Fibroblast of mammary gland (primary cell): ENCODE results near the gene SELENBP1.
"Not testable (repeated sequence)": the region's sequence is repeated elsewhere in the genome, so short reads cannot be mapped to it uniquely, and the experiment has no call there.

ENCODE experiments used
- DNase-seq: peaks from one replicate; pipeline ENCODE4 v3.0.0-alpha.2; 2010; ENCODE audit warnings: low read depth
- H3K4me3 ChIP-seq: 2 replicates; pipeline ENCODE4 v1.5.1; 2011; ENCODE audit warnings: low read depth, mild to moderate bottlenecking, low read length, moderate library complexity; ENCODE audit not compliant: control insufficient read depth
- CTCF ChIP-seq: conservative IDR thresholded peaks from 2 replicates; pipeline ENCODE4 v1.5.1; 2011; ENCODE audit warnings: low read depth, low read length, inconsistent platforms; ENCODE audit not compliant: control insufficient read depth, insufficient read depth

The SELENBP1 gene

GRCh38 chr1:151352021-151352718 lies 20.3 kb downstream of the SELENBP1 start:
- no peak for TF ChIP-seq CTCF
- peak; percentile 53 for DNase-seq
- H3K4me3 ChIP-seq, result no peak overlapping the region

DNA sequence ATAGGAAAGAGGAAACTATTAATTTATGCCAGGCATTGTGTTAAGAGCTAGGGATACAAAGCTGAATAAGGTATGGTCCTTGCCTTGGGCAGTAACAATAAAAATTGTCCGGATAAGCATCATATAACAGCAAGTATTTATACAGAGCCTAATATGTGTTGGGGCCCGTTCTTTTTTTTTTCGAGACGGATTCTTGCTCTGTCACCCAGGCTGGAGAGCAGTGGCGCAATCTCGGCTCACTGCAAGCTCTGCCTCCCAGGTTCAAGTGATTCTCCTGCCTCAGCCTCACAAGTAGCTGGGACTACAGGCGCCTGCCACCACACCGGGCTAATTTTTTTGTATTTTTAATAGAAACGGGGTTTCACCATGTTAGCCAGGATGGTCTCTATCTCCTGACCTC lies 22.2 kb downstream of the SELENBP1 start:
- H3K4me3 ChIP-seq, DNase-seq: not testable (repeated sequence)

DNA sequence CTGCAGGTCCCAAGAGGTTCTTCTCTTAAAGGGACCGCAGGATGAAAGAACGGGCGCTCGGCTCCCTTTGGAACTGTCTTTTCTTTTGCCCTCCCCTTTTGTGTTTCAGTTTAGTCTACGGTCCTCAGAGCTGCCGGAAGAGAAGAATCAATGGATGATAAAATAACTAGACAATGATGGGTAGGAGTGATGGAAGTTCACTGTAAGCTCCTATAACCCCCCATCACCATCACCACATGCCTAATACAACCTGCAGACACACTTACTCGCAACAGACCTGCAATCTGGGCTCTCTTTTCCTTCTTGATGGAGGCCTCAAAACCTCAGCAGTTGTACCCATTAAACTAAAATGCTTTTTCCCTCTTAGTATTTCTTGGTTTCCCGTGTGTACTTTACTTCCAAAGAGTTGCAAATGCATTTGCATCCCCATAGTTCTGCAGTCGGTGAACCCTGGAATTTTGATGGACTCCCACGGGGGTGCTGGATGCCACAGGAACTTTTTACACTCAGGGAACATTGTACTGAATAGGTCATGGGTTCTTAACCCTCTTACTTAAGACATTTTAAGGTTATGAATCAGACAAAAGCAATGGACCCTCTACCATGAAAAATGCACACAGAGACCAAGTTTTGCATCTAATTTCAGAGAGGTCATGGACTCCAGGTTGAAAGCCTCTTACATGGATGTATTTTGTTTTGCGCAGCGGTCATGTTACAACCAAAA lies 24.8 kb downstream of the SELENBP1 start:
- peak overlapping the region; percentile 88 for H3K4me3 ChIP-seq
- peak; percentile 19 for DNase-seq
- no peak for TF ChIP-seq CTCF

GRCh38 chr1:151346769-151347522 lies 25.6 kb downstream of the SELENBP1 start, which contains the start of gene RFX5:
Gene RFX5 (minus strand): TSS chr1:151347252. CDS start chr1:151346320, 932 bp downstream.
- TF ChIP-seq CTCF, result no peak
- DNase-seq, result peak; percentile 96
- H3K4me3 ChIP-seq, result peak within 1 kb of the TSS; percentile 88

- peak overlapping the region; percentile 88 for H3K4me3 ChIP-seq
- no peak for DNase-seq
- no peak for TF ChIP-seq CTCF
Measured at GRCh38 chr1:151346082-151346768, 26.3 kb downstream of the SELENBP1 start.

GRCh38 chr1:151344291-151344690 lies 28.2 kb downstream of the SELENBP1 start:
- TF ChIP-seq CTCF, result no peak
- no peak overlapping the region for H3K4me3 ChIP-seq
- no peak for DNase-seq

DNA sequence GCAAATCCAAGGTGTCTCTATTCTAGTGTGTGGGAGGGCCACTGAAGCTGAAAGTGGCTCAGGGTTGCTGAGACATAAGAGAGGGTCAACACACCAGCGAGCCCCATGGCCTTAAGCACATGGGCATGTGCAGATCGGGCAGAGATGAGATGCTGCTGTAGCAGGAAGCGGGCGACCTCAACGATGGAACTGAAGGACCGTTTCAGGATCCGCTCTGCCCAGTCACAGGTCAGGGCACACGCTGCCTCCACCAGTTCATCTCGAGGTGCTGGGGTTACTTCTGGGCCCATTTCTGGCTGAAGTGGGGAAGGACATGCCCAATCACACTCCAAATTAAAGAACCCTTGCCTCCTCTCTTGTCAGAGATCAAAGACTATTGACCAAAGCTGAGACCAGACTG lies 28.9 kb downstream of the SELENBP1 start:
- TF ChIP-seq CTCF, result no peak
- no peak for DNase-seq
- H3K4me3 ChIP-seq, result no peak overlapping the region
